ENCODE data around the gene PPM1H. TPM values are rescaled to one million over a fixed set of nuclear protein-coding genes. Genes with fewer than 3 reads are reported as not detected.
A peak's percentile ranks its signal among the peaks of the same experiment; 100 is the strongest.

PPM1H gene
- total RNA-seq, 2 experiments from 2014 or later: not detected

DNA sequence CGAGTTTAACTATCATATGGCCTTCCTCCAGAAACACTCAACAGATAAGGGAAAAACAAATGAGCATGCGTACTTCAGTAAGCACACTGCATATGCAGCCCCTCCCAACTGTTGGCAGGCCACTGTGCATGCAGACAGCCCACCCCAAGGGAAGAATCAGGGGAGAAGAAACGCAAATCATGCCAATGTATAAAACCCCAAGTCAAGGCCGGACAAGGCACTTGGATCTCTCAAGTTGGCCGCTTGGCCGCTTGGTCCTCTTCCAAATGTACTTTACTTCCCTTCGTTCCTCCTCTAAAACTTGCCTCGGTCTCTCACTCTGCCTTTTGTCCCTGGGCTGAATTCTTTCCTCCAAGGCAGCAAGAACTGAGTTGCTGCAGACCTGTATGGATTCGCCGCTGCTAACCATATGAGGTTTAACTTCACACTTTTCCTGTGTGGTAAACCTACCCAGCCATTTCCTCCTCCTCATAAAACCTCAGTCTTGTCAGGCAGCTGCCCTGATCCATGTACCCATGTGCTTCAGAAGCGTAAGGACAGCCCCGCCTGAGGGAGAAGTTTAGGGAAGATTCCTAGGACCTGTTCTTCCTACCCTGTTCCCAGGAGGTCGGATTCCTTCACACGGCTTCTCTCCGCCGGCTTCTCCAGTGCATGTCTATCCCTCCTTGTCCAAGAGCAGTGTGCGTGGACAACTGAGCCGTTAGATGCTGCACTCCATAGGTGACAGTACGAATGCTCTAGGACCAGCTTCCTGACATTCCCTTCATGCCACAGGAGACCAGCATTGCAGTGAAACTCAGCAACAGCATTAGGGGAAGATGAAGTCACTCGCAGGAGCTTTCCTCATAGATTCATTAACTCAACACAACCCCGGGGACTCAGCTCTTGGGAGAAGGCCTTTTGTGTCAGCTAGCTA lies 280.4 kb downstream of the PPM1H start:
- Mint-ChIP-seq H3K27ac (no peak overlapping the region), H3K36me3 (ENCODE audit: low read depth) (no peaks in the 10 kb centered on the region), H3K9me3 (no peaks in the 10 kb centered on the region), H3K4me3 (no peak overlapping the region), H3K4me1 (ENCODE audit: low read depth) (peaks cover 3% of the 10 kb centered on the region), H3K27me3 (ENCODE audit: low read depth) (peaks cover 8% of the 10 kb centered on the region)
- no peak for DNase-seq
- intact Hi-C loops (cut with micrococcal nuclease): no loop called here
- CTCF ChIA-PET: no interaction called here

DNA sequence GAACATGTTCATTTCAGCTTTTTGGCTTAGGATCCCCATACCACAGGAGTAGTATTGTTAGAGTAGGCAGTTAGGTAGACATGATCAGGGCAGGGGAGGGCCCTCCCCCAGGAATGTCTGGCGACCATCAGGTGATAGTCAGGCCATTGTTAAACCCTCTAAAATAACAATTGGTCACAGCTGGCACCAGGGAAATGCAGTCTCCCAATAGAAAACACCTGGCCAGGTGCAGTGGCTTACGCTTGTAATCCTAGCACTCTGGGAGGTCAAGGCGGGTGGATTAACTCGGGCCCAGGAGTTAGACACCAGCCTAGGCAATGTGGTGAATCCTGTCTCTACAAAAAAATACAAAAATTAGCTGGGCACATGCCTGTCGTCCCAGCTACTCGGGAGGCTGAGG lies 281.2 kb downstream of the PPM1H start:
- no peaks in the 10 kb centered on the region for H3K9me3 Mint-ChIP-seq
- no peak overlapping the region for H3K4me3 Mint-ChIP-seq
- no peak for DNase-seq
- intact Hi-C loops (cut with micrococcal nuclease): no loop called here
- H3K36me3 Mint-ChIP-seq (ENCODE audit: low read depth): no peaks in the 10 kb centered on the region
- CTCF ChIA-PET: no interaction called here
- H3K4me1 Mint-ChIP-seq (ENCODE audit: low read depth): peaks cover 3% of the 10 kb centered on the region
- peaks cover 8% of the 10 kb centered on the region for H3K27me3 Mint-ChIP-seq (ENCODE audit: low read depth)
- no peak overlapping the region for H3K27ac Mint-ChIP-seq

DNA sequence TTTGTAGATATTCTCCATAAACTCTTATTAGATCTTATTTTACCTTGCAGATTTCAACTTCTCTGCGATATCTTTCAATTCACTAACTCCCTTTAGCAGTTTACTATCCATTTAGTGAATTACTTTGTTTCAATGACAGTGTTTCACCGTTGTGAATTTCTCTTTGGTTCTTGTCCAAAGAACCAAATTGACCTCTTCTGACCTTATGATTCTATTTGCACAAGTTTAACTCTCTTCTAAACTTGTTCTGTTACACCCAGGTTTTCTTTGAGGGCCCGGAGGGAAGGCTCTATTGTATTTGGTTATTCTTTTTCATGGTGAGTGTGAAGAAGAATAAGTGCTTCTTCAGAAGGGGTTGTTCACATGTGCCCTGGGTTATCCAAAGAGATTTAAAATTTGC lies 281.6 kb downstream of the PPM1H start:
- intact Hi-C loops (cut with micrococcal nuclease): no loop called here
- Mint-ChIP-seq H3K27me3 (ENCODE audit: low read depth) (peaks cover 8% of the 10 kb centered on the region), H3K4me3 (no peak overlapping the region), H3K9me3 (no peaks in the 10 kb centered on the region), H3K4me1 (ENCODE audit: low read depth) (peaks cover 3% of the 10 kb centered on the region), H3K36me3 (ENCODE audit: low read depth) (no peaks in the 10 kb centered on the region), H3K27ac (no peak overlapping the region)
- CTCF ChIA-PET: no interaction called here
- no peak for DNase-seq

DNA sequence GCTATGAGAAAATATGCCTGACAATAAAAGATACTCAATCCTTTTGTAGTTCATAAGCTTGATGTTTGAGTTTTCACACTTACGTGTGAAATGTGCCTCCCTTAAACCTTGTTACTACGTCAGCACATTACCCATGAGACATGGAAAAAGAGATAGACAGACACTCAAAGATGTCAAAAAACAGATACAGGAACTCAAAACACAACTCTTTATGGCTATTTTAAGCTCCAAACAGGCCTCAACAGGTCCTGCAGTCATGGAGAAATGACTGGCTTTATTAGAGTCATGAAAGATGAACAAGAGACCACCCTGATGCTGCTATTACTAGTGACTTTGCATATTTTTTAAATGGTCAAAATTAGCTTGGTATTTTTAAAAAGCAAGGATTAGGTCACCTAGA lies 283.8 kb downstream of the PPM1H start:
- Mint-ChIP-seq H3K4me1 (ENCODE audit: low read depth) (peaks cover 3% of the 10 kb centered on the region), H3K9me3 (no peaks in the 10 kb centered on the region), H3K4me3 (no peak overlapping the region), H3K27me3 (ENCODE audit: low read depth) (peaks cover 4% of the 10 kb centered on the region), H3K27ac (no peak overlapping the region), H3K36me3 (ENCODE audit: low read depth) (no peaks in the 10 kb centered on the region)
- intact Hi-C loops (cut with micrococcal nuclease): no loop called here
- CTCF ChIA-PET: interaction anchor here (0.6 kb wide), 1 partner anchor 133 kb away, joined by 3 read pairs; no protein-coding TSS in a partner anchor
- DNase-seq: no peak

DNA sequence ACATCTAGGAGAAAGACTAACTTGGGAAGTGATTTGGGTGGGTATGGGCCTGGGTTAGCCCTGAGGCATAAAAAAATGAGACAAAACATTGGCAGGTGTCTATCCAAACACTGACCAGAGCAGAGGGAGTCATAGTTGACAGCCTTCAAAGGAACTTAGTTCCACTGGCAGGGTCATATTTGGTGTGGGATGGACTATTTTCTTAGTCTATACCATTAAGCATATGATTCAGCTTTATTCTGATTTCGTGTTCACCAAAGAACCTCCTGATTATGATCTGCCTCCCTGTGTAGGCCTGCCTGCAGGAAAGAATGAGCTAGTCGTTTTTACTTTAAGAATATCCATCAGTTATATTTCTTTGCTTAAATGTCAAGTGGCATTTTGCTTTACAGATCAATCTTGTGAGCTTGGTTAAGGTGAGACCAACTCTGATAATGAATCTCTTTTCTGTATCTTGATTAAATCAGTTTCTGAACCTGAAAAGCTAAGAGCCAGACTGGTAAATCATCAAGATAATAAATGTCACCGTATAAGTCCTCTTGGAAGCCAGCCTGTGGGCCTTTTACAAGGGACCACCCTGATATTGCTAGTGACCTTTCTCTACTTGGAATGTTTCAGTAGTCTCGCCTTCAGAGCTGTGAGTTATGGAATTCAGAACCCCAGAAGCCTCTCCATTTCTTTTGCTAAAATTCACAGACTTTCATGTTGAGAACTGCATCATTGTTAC lies 285.4 kb downstream of the PPM1H start:
- Mint-ChIP-seq H3K36me3 (ENCODE audit: low read depth) (no peaks in the 10 kb centered on the region), H3K4me1 (ENCODE audit: low read depth) (peaks cover 2% of the 10 kb centered on the region), H3K4me3 (no peak overlapping the region), H3K27me3 (ENCODE audit: low read depth) (peaks cover 4% of the 10 kb centered on the region), H3K9me3 (no peaks in the 10 kb centered on the region), H3K27ac (no peak overlapping the region)
- intact Hi-C loops (cut with micrococcal nuclease): no loop called here
- CTCF ChIA-PET: no interaction called here
- no peak for DNase-seq

DNA sequence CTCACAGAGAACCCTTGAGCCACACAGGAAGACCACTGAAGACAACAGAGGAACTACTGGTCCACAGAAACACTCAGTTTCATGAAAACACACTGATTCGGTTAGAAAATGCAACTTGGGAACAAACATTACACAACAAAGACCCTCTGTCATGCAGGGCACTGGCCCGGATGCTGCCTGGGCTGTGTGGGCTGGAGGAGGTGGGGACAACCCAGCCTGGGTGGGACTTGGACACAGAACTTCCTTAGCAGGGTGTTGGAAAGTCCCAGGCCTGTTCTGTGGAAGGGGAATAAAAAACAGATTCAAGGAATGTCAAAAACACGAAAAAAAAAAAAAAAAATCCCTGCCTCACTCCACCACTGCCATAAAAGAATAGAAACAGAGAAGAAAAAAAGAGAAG lies 287.4 kb downstream of the PPM1H start:
- no peak for DNase-seq
- CTCF ChIA-PET: interaction anchor here (0.6 kb wide), 1 partner anchor 12 kb away, joined by 3 read pairs; no protein-coding TSS in a partner anchor
- H3K36me3 Mint-ChIP-seq (ENCODE audit: low read depth): no peaks in the 10 kb centered on the region
- H3K4me3 Mint-ChIP-seq: no peak overlapping the region
- H3K27me3 Mint-ChIP-seq (ENCODE audit: low read depth): no peaks in the 10 kb centered on the region
- intact Hi-C loops (cut with micrococcal nuclease): no loop called here
- H3K4me1 Mint-ChIP-seq (ENCODE audit: low read depth): no peaks in the 10 kb centered on the region
- no peaks in the 10 kb centered on the region for H3K9me3 Mint-ChIP-seq
- H3K27ac Mint-ChIP-seq: no peak overlapping the region

DNA sequence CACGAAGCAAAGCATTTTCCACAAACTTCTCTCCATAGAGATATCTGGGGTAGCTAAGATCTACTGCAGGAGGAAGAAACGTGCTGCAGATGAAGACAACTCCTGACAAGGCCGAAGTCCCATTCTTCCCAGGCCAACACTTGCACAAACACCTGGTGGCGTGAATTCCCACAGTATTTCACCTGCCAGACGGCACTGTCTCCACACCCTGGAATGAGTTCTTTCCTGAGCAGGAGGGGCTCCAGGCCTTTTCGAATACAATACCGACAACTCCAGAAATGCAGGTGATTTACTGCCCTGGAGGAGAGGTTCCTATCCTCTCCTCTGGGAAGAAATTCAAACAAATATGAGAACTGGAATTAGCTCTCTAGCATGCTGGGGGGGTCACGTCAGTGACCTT lies 288.4 kb downstream of the PPM1H start:
- Mint-ChIP-seq H3K27ac (no peak overlapping the region), H3K36me3 (ENCODE audit: low read depth) (no peaks in the 10 kb centered on the region), H3K4me1 (ENCODE audit: low read depth) (peaks cover 6% of the 10 kb centered on the region), H3K4me3 (no peak overlapping the region), H3K9me3 (no peaks in the 10 kb centered on the region), H3K27me3 (ENCODE audit: low read depth) (no peaks in the 10 kb centered on the region)
- no peak for DNase-seq
- CTCF ChIA-PET: no interaction called here
- intact Hi-C loops (cut with micrococcal nuclease): no loop called here

DNA sequence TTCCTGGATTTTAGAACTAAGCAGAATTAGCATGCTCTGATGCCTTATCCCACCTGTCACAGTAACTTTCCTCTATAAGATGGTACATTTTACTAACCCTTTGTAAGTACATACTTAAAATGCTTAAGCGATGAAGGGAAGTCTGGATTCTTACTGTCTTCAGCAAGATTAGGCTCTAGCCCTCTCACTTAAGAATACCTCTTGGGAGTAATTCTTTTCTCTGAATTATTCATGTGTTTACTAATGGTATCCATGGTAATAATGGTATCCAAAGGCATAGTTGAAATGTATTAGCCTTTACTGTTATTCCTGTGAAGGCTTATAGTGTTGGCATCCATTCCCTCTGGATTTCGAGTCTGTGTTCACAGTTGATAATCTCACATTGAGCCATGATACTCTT lies 291.5 kb downstream of the PPM1H start:
- Mint-ChIP-seq H3K27me3 (ENCODE audit: low read depth) (no peaks in the 10 kb centered on the region), H3K27ac (no peak overlapping the region), H3K36me3 (ENCODE audit: low read depth) (no peaks in the 10 kb centered on the region), H3K9me3 (no peaks in the 10 kb centered on the region), H3K4me1 (ENCODE audit: low read depth) (peaks cover 18% of the 10 kb centered on the region), H3K4me3 (no peak overlapping the region)
- DNase-seq: no peak
- intact Hi-C loops (cut with micrococcal nuclease): no loop called here
- CTCF ChIA-PET: interaction anchor here (0.8 kb wide), 1 partner anchor 150 kb away, joined by 3 read pairs; no protein-coding TSS in a partner anchor

DNA sequence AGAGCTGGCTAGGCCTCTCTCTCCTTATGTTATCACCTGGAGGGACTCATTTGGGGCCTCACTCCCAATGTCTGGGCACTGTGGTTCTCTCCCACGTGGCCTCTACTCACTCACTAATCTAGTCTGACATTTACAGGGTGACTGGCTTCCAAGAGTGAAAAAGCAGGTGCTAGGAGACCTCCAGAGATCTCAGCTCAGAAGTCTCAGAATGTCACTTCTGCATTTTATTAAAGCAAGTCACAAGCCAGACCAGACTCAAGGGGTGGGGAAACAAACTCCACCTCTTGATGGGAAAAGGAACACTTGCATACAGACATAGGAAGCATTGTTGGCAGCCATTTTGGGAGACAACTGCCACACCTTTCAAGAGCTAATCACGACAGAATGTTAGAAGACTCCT lies 292.5 kb downstream of the PPM1H start:
- Mint-ChIP-seq H3K27ac (no peak overlapping the region), H3K9me3 (no peaks in the 10 kb centered on the region), H3K27me3 (ENCODE audit: low read depth) (no peaks in the 10 kb centered on the region), H3K4me1 (ENCODE audit: low read depth) (peaks cover 18% of the 10 kb centered on the region), H3K36me3 (ENCODE audit: low read depth) (no peaks in the 10 kb centered on the region), H3K4me3 (no peak overlapping the region)
- CTCF ChIA-PET: interaction anchor here (0.6 to 0.8 kb wide), 2 partner anchors 151 to 165 kb away, joined by 3 read pairs; no protein-coding TSS in a partner anchor
- intact Hi-C loops (cut with micrococcal nuclease): no loop called here
- DNase-seq: no peak

DNA sequence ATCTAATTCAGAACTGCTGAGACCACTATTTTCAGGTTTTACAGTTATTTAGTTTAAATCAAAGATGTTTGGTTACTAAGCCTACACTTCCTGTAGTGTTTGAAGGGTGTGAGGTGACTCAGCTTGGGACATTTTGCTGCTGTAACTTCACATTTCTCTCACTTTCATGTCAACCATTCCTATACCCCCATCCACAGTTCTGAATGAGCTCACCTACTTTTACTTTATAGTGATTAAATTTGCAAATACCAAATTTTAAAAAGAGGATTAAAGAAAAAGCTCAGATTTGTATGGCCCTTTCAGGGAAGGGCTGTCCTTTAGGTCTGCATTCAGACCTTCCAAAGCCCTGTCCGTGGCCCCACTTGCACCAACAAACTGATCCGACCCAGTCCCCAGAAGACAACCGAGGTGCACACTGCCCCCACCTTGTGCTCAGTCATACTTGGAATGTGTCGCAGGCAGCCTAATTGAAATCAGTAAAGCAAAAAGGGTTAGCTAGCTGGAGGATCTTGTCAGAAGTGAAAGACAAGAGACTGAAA lies 294.0 kb downstream of the PPM1H start:
- H3K27me3 Mint-ChIP-seq (ENCODE audit: low read depth): peaks cover under 1% of the 10 kb centered on the region
- peak overlapping the region; percentile 67 for H3K27ac Mint-ChIP-seq
- H3K4me3 Mint-ChIP-seq: peak overlapping the region; percentile 48
- peak; percentile 71 for DNase-seq
- H3K36me3 Mint-ChIP-seq (ENCODE audit: low read depth): no peaks in the 10 kb centered on the region
- CTCF ChIA-PET: interaction anchor here (0.5 to 2.0 kb wide), 10 partner anchors 12 to 431 kb away, joined by 3 to 9 read pairs (median 3); no protein-coding TSS in a partner anchor
- H3K4me1 Mint-ChIP-seq (ENCODE audit: low read depth): peaks cover 18% of the 10 kb centered on the region
- intact Hi-C loops (cut with micrococcal nuclease): loop anchor here (1.0 to 2.0 kb wide), 3 partner anchors 39 to 380 kb away; partner anchors contain the start of gene USP15
- H3K9me3 Mint-ChIP-seq: no peaks in the 10 kb centered on the region

DNA sequence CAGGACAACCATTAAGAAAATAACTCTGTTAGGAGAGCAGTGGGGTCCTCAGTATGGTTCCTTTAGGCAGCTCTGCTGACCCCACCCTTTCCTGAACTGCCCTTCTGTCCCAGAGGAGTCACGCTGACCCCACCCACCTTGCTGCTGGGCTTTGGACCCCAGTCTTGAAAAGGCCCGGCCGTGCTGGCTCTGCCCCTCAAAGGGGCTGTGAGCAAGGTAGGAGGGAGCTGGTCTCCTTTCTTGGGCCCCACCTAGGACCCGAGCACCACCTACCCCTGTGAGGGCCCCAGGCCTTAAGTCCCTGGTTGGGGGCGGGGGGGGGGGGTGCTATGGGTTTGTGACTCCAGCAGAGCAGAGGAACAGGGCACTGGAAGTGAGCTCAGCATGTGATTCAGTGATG lies 297.3 kb downstream of the PPM1H start:
- intact Hi-C loops (cut with micrococcal nuclease): no loop called here
- CTCF ChIA-PET: interaction anchor here (0.6 kb wide), 1 partner anchor 34 kb away, joined by 3 read pairs; no protein-coding TSS in a partner anchor
- Mint-ChIP-seq H3K4me3 (no peak overlapping the region), H3K36me3 (ENCODE audit: low read depth) (no peaks in the 10 kb centered on the region), H3K27me3 (ENCODE audit: low read depth) (peaks cover 31% of the 10 kb centered on the region), H3K27ac (no peak overlapping the region), H3K4me1 (ENCODE audit: low read depth) (peaks cover 23% of the 10 kb centered on the region), H3K9me3 (no peaks in the 10 kb centered on the region)
- DNase-seq: no peak

DNA sequence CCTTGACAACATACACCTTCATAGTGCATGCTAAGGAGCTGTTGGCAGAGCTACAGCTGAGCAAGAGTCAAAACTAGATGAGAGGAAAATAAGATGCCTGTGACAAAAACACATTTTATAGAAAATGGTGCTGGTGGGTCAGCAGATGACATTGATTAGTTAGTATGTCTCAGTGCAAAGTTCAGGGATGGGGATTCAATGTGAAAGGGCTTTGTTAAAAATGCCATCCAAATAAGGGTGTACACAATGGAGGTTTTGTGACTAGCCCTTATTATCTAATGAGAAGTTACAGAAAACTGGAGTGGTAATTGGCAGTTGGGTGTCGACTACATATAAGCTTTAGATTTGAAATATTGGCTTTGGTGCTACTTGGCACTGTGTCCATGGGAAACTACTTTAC lies 299.3 kb downstream of the PPM1H start:
- no peaks in the 10 kb centered on the region for H3K9me3 Mint-ChIP-seq
- H3K4me1 Mint-ChIP-seq (ENCODE audit: low read depth): peaks cover 10% of the 10 kb centered on the region
- no peak overlapping the region for H3K27ac Mint-ChIP-seq
- peaks cover 48% of the 10 kb centered on the region for H3K27me3 Mint-ChIP-seq (ENCODE audit: low read depth)
- DNase-seq: no peak
- intact Hi-C loops (cut with micrococcal nuclease): no loop called here
- H3K4me3 Mint-ChIP-seq: no peak overlapping the region
- CTCF ChIA-PET: interaction anchor here (0.6 to 1.3 kb wide), 3 partner anchors 12 to 159 kb away, joined by 3 to 4 read pairs (median 3); no protein-coding TSS in a partner anchor
- no peaks in the 10 kb centered on the region for H3K36me3 Mint-ChIP-seq (ENCODE audit: low read depth)
